Measurements from ENCODE around the gene INSYN2A.

- TF ChIP-seq CTCF (IDR thresholded peaks at IDR 0.05) = no peak
- no peak for TF ChIP-seq POLR2A (IDR thresholded peaks at IDR 0.05)
Measured at GRCh38 chr10:127148933-127149220, 47.5 kb downstream of the INSYN2A start.

All from body of pancreas (tissue), 4 donors.